HG03575 (cell line): ENCODE results near the gene STARD8.
"Not testable (repeated sequence)": the region's sequence is repeated elsewhere in the genome, so short reads cannot be mapped to it uniquely, and the experiment has no call there.

Experiments
- ATAC-seq: cut with Tn5 transposase; IDR thresholded peaks from one replicate; pipeline ENCODE4 v1.9.1; 2021; ENCODE audit not compliant: unreplicated experiment, insufficient number of reproducible peaks, low FRiP score; ENCODE audit errors: extremely low read depth

STARD8 gene

DNA sequence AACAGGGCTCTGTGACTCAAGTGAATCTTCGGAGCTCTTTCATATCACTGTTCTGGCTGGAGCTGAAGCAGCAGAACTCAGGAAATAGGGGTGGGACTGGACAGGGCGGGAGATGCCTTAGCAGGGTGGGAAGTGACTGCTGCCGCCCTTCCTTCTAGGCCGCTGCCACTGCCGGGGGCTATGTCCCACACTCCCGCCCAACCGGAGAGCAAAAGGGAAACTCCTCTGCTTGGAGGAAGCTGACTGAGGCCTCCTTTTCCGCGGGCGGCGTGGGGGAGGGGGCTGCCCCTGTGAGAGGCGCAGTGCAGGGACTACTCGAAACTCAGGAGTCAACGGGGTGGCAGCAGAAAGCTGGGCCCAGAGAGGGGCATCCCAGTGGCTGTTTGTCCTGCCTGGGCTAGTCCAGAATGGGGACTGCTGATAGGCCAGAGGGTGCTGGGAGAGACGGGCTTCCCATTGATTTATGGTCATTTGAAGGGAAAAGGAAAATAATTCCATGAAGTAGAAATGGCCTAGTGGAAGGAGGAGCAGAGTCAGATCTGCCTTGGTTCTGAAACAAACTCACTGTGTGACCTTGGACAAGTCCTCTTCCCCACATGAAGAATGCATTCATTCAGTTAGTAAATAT, 36.9 kb downstream of the STARD8 start:
- no peak for ATAC-seq

GRCh38 chrX:68684919-68685304, 37.4 kb downstream of the STARD8 start:
- no peak for ATAC-seq

- ATAC-seq: no peak
Measured at GRCh38 chrX:68685685-68686084, 38.2 kb downstream of the STARD8 start.

DNA sequence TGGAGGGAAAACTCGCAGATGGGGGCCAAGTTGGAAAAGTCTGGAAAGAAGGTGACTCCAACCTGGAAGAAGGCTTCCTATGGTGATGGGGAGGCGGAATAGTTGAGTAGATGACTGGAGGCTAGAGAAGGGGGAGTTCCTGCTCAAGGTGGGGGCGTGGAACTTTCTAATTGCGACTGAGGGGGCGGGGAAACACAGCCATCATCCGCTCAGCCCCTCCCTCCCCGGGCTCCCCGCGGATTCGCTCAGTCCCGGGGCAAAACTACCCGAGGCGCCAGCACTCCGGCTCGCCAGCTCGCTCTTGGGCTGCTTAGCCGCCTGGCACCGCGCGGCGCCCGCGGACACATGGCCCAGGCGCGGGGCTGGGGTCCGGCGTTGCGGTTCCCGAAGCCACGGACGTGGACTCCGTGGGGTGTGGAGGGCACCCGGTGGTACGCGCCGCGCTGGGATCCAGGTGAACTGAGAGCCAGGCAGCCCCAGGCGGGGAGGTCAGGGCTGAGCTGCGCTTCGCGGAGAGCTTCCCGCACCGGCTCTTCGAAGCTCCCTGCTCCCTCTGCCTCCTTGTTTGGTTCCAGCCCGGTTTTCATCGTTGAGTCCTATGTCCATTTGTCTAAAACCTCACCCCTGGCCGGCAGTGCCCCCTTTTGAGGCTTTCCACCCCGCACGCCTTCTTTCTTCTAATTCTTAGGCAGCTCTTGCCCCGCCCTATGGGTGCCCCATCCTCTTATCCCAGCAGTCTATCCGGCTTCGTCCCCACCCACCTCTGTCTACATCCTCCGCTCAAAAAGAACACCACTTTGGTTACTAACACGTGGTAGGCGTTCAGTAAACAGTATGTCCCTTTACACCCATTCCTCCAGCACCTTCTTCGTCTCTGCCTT, 38.9 kb downstream of the STARD8 start:
- no peak for ATAC-seq

DNA sequence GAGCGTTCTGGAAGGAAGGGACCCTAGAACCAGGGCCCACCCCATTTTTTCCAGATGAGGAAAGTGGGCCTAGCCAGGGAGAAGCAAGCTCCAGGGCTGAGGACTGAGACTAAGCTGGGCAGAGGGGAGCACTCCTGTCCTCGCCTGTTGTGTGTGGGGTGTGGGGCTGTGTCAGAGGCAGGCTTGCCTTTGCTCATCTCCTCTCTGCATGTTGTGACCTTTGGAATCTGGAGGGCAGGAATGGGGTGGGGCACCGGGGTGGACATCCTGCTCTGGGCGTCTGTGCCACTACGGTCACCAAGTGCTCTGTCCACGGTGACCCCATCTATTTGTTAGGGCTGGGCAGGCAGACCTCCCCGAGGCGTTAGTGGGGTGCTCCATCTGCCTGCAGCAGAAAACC, 41.5 kb downstream of the STARD8 start:
- not testable (repeated sequence) for ATAC-seq

- no peak for ATAC-seq
Measured at GRCh38 chrX:68690936-68691501, 43.6 kb downstream of the STARD8 start.

DNA sequence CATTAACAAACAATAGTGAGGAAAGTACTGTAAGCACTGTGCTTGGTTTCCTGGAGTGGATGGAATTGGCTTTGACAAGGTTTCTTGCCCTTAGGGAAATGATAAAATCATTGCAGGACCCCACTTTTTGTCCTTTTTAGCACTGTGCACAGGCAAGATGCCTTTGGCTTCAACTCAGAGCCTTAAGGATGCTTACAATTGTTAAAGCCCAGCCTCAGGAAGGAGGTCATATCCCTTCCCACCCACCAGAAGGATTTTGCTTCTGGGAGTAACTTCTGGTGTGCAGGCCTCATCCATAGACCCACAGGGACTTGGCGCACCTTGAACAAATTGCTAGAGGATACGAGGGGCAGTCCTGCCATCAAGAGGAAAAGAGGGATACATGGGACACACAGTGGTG, 44.5 kb downstream of the STARD8 start:
- ATAC-seq: no peak

GRCh38 chrX:68692651-68693050, 45.2 kb downstream of the STARD8 start:
- ATAC-seq: no peak

GRCh38 chrX:68693481-68694434, 46.3 kb downstream of the STARD8 start:
- no peak for ATAC-seq

GRCh38 chrX:68694435-68695205, 47.2 kb downstream of the STARD8 start:
- ATAC-seq: no peak

DNA sequence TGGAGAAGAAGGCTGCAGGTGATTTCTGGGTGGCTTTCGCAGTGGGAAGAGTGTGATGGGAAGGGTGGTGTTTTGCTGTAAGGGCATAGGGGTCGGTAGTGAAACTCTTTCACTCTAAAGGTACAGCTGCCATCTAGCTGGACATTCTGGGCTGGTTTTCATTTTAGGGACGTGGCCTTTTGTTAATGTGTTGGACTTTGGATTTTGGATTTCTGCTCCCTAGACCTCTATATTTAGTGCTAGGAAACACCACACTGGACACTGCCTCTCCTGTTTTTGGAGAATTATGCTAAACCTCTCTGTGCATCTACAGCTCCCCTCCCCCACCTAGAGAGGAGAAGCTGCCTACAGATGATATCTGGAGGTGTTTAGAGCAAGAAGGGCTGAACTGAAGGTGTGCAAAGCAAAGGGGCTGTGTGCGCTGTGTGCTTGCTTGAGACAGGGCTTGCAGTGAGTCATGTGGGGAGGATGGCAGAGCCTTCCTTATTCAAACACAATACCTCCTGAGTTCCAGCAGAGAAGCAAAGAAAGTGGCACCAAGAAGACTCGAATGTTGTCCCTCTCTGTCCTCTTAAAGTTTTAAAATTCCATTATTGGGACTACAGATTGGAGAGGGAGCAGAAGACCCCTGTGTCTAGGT, 47.9 kb downstream of the STARD8 start:
- no peak for ATAC-seq

DNA sequence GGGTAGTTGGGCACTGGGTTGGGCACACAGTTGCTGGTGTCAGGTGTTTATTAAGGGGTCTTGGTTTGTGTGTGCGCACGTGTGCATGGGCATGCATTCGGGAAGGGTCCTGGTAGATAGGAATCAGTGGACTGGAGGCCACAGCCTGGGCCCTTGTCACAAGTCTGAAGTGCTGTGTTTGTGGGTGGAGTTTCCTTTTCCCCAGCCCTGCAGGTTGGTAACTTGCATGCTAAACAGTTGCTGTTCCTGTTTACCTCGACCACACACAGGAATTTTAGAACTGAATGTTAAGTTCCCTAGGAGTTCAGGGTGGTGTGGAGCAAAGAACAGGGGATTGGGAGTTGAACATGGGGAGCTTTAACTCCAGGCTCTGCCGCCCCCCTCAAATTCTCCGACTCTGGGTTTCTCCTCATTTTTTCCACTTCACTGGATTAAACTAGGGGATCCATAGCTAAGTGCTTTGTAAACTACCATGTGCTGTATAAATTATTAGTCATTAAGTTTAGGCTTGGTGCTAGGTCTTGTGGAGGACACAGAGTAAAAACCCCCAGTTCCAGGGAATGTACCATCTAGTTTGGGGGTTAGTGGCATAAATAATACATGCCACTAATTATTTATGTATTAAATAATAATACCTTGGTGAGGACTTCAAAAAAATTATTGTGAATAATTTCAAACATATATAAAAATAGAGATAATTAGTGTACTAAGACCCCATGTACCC, 49.0 kb downstream of the STARD8 start:
- ATAC-seq: no peak

GRCh38 chrX:68697036-68697435, 49.6 kb downstream of the STARD8 start:
- no peak for ATAC-seq

- no peak for ATAC-seq
Measured at GRCh38 chrX:68697465-68698125, 50.1 kb downstream of the STARD8 start.

GRCh38 chrX:68698942-68699341, 51.5 kb downstream of the STARD8 start:
- ATAC-seq: no peak

DNA sequence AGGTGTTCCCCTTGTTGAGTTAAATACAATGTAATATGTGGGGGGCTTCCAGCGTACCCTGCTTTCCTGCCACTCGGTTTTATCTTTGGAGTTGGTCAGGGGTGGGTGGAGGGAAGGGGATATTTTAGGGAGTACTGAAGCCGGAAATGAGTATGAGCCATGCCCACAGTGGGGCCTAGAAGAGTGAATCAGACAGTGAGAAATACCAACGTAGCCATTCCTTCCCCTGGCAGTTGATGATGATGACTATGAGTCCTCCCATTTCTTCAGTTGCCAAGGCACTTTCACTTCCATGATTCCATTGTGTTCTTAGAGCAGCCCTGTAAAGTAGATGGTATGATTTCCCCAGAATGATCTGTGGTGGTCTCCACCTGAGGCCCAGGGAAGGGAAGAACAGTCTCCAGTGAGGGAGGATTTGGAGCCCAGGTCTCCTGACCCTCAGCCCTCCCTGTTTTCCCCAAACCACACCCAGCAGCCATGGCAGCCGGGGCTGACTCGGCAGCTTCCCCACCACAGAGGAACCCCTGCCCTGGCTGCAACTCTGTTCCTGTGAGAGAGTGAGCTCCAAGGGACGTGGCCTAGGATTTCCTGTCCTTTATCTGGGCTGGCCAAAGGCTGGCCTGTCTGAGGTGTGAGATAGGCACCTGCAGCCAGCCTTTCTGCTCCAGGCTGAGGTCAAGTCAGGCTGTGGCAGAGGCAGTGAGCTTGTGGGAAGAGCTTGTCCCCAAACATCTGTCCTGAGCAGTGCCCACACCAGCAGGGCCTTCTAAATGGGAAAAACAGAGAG, 52.7 kb downstream of the STARD8 start:
- no peak for ATAC-seq
